WTC11 (cell line): Measurements from ENCODE around the gene XPO6. TPM values are rescaled to one million over a fixed set of nuclear protein-coding genes. Genes with fewer than 3 reads are reported as not detected.

ENCODE experiments used
- ATAC-seq: fragments of 200-7000 bp; cut with Tn5 transposase; 2 replicates; pipeline ENCODE4 v1.10.0; 2021; ENCODE audit warnings: mild to moderate bottlenecking, moderate library complexity
- CTCF ChIA-PET: fragments of 300-600 bp; sonication (Branson Sonifier 250); formaldehyde crosslinking; loops from one replicate; lab custom pipeline; 2021; ENCODE audit warnings: antibody characterized with exemption; lab: Charles Lee
- POLR2A ChIA-PET: fragments of 350-600 bp; sonication (Branson Sonifier 250); formaldehyde crosslinking; loops from one replicate; lab custom pipeline; 2021; ENCODE audit warnings: antibody characterized with exemption; lab: Charles Lee
- DNase-seq: peaks from one replicate; pipeline ENCODE4 v3.0.0; 2021; ENCODE audit warnings: low spot score
- H3K27ac Mint-ChIP-seq: 2 replicates; pipeline ENCODE4 v1.8.0; 2021; ENCODE audit warnings: mixed read lengths
- H3K27me3 Mint-ChIP-seq: 2 replicates; pipeline ENCODE4 v1.8.0; 2021; ENCODE audit warnings: low read depth, mild to moderate bottlenecking, moderate library complexity, mixed read lengths
- H3K36me3 Mint-ChIP-seq: 2 replicates; pipeline ENCODE4 v1.8.0; 2021; ENCODE audit warnings: mixed read lengths
- H3K4me1 Mint-ChIP-seq: 2 replicates; pipeline ENCODE4 v1.8.0; 2022; ENCODE audit warnings: mixed read lengths
- H3K4me3 Mint-ChIP-seq: 2 replicates; pipeline ENCODE4 v1.8.0; 2021; ENCODE audit warnings: mild to moderate bottlenecking, moderate library complexity, mixed read lengths
- H3K9me3 Mint-ChIP-seq: 2 replicates; pipeline ENCODE4 v1.8.0; 2021; ENCODE audit warnings: mixed read lengths
- AR ChIP-seq: fragments of 250-450 bp; sonication (Bioruptor Pico); IDR thresholded peaks from 2 replicates; pipeline ENCODE4 v1.9.0; 2021; ENCODE audit warnings: mild to moderate bottlenecking
- ETV6 ChIP-seq: sonication (generic); formaldehyde crosslinking; IDR thresholded peaks from 2 replicates; pipeline ENCODE4 v1.8.1; 2022; ENCODE audit warnings: mild to moderate bottlenecking, missing genetic modification reagents
- HMGA2 ChIP-seq: fragments of 250-450 bp; sonication (Bioruptor Pico); IDR thresholded peaks from 2 replicates; pipeline ENCODE4 v1.4.0; 2021; ENCODE audit warnings: mild to moderate bottlenecking, moderate library complexity
- IRF2 ChIP-seq: sonication (generic); formaldehyde crosslinking; IDR thresholded peaks from 2 replicates; pipeline ENCODE4 v1.8.0; 2022; ENCODE audit warnings: low read depth, missing genetic modification reagents, borderline replicate concordance
- KAT7 ChIP-seq: sonication (generic); formaldehyde crosslinking; IDR thresholded peaks from 2 replicates; pipeline ENCODE4 v1.8.1; 2023; ENCODE audit warnings: missing genetic modification reagents, mild to moderate bottlenecking, borderline replicate concordance
- MXD4 ChIP-seq: fragments of 250-450 bp; sonication (Bioruptor Pico); IDR thresholded peaks from 2 replicates; pipeline ENCODE4 v1.8.0; 2021; ENCODE audit warnings: mild to moderate bottlenecking, moderate library complexity, borderline replicate concordance
- NR3C1 ChIP-seq: sonication (generic); formaldehyde crosslinking; conservative IDR thresholded peaks from 2 replicates; pipeline ENCODE4 v1.8.1; 2023; ENCODE audit warnings: low read depth, mild to moderate bottlenecking, missing genetic modification reagents
- OVOL2 ChIP-seq: fragments of 250-450 bp; sonication (Bioruptor Pico); IDR thresholded peaks from 2 replicates; pipeline ENCODE4 v1.9.0; 2021; ENCODE audit warnings: mild to moderate bottlenecking, borderline replicate concordance
- PREB ChIP-seq: sonication (generic); formaldehyde crosslinking; IDR thresholded peaks from 2 replicates; pipeline ENCODE4 v1.8.1; 2022; ENCODE audit warnings: mild to moderate bottlenecking, missing genetic modification reagents, moderate library complexity, borderline replicate concordance
- PRRX2 ChIP-seq: fragments of 250-450 bp; sonication (Bioruptor Pico); IDR thresholded peaks from 2 replicates; pipeline ENCODE4 v1.8.0; 2021; ENCODE audit warnings: mild to moderate bottlenecking
- TCF7 ChIP-seq: sonication (generic); formaldehyde crosslinking; IDR thresholded peaks from 2 replicates; pipeline ENCODE4 v1.8.0; 2022; ENCODE audit warnings: mild to moderate bottlenecking, low read depth, missing genetic modification reagents, moderate library complexity
- ZNF219 ChIP-seq: sonication (generic); formaldehyde crosslinking; IDR thresholded peaks from 2 replicates; pipeline ENCODE4 v1.8.0; 2023; ENCODE audit warnings: missing genetic modification reagents, mild to moderate bottlenecking, borderline replicate concordance
- ZNF416 ChIP-seq: fragments of 250-450 bp; sonication (Bioruptor Pico); IDR thresholded peaks from 2 replicates; pipeline ENCODE4 v1.9.0; 2021; ENCODE audit warnings: mild to moderate bottlenecking, inconsistent platforms
- ZNF423 ChIP-seq: fragments of 250-450 bp; sonication (Bioruptor Pico); IDR thresholded peaks from 2 replicates; pipeline ENCODE4 v2.1.2; 2022; ENCODE audit warnings: mild to moderate bottlenecking, moderate library complexity
- ZNF671 ChIP-seq: fragments of 250-450 bp; sonication (Bioruptor Pico); IDR thresholded peaks from 2 replicates; pipeline ENCODE4 v1.8.0; 2021; ENCODE audit warnings: mild to moderate bottlenecking
- total RNA-seq: library from RNA; stranded (reverse); gene quantifications from 3 replicates; pipeline ENCODE4 v1.2.3, GENCODE V29; 2021
- TF ChIP-seq, protein P1 (sequence below): sonication (generic); formaldehyde crosslinking; IDR thresholded peaks from 2 replicates; pipeline ENCODE4 v1.8.1; 2023; ENCODE audit warnings: mild to moderate bottlenecking, missing genetic modification reagents
- TF ChIP-seq, protein P2 (sequence below): sonication (generic); formaldehyde crosslinking; conservative IDR thresholded peaks from 2 replicates; pipeline ENCODE4 v1.8.1; 2023; ENCODE audit warnings: mild to moderate bottlenecking, low read depth, missing genetic modification reagents, moderate library complexity
- TF ChIP-seq, protein P3 (sequence below): fragments of 250-450 bp; sonication (Bioruptor Pico); IDR thresholded peaks from 2 replicates; pipeline ENCODE4 v1.8.0; 2021; ENCODE audit warnings: mild to moderate bottlenecking
- TF ChIP-seq, protein P4 (sequence below): sonication (generic); formaldehyde crosslinking; IDR thresholded peaks from 2 replicates; pipeline ENCODE4 v1.8.0; 2023; ENCODE audit warnings: missing genetic modification reagents, mild to moderate bottlenecking, borderline replicate concordance

The XPO6 gene
- total RNA-seq, 1 experiment from 2014 or later: 160 TPM

DNA sequence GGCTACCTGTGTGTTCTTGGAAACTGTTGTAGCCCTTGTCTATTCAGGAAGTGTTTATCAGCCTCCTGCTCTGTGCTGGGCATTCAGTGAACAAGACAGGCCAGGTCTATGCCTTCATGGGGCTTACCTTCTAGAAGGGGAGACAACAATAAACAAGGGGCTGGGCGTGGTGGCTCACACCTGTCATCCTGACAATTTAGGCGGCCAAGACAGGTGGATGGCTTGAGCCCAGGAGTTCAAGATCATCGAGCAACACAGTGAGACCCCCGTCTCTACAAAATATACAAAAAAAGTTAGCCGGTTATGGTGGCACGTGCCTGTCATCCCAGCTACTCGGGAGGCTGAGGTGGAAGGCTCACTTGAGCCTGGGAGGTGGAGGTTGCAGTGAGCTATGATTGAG is 142.8 kb downstream of the XPO6 start:
- H3K9me3 Mint-ChIP-seq: no peaks in the 10 kb centered on the region
- H3K4me3 Mint-ChIP-seq: no peak overlapping the region
- ATAC-seq (no peak), DNase-seq (no peak)
- H3K36me3 Mint-ChIP-seq: no peaks in the 10 kb centered on the region
- H3K27me3 Mint-ChIP-seq: peaks cover 25% of the 10 kb centered on the region
- POLR2A ChIA-PET: no interaction called here
- CTCF ChIA-PET: interaction anchor here (1.0 to 1.3 kb wide), 4 partner anchors 10 to 176 kb away, joined by 3 to 7 read pairs (median 4); no protein-coding TSS in a partner anchor
- TF ChIP-seq ZNF416 (CRISPR knock-in tag): no peak
- TF ChIP-seq AR: no peak
- TF ChIP-seq ETV6 (CRISPR knock-in tag): no peak
- TF ChIP-seq ZNF671 (CRISPR knock-in tag): no peak
- TF ChIP-seq PRRX2: no peak
- no peak for TF ChIP-seq OVOL2 (CRISPR knock-in tag)
- TF ChIP-seq, protein P1, sequence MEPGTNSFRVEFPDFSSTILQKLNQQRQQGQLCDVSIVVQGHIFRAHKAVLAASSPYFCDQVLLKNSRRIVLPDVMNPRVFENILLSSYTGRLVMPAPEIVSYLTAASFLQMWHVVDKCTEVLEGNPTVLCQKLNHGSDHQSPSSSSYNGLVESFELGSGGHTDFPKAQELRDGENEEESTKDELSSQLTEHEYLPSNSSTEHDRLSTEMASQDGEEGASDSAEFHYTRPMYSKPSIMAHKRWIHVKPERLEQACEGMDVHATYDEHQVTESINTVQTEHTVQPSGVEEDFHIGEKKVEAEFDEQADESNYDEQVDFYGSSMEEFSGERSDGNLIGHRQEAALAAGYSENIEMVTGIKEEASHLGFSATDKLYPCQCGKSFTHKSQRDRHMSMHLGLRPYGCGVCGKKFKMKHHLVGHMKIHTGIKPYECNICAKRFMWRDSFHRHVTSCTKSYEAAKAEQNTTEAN (CRISPR knock-in tag): no peak
- no peak for TF ChIP-seq MXD4 (CRISPR knock-in tag)
- no peak for TF ChIP-seq TCF7 (CRISPR knock-in tag)
- TF ChIP-seq, protein P2, sequence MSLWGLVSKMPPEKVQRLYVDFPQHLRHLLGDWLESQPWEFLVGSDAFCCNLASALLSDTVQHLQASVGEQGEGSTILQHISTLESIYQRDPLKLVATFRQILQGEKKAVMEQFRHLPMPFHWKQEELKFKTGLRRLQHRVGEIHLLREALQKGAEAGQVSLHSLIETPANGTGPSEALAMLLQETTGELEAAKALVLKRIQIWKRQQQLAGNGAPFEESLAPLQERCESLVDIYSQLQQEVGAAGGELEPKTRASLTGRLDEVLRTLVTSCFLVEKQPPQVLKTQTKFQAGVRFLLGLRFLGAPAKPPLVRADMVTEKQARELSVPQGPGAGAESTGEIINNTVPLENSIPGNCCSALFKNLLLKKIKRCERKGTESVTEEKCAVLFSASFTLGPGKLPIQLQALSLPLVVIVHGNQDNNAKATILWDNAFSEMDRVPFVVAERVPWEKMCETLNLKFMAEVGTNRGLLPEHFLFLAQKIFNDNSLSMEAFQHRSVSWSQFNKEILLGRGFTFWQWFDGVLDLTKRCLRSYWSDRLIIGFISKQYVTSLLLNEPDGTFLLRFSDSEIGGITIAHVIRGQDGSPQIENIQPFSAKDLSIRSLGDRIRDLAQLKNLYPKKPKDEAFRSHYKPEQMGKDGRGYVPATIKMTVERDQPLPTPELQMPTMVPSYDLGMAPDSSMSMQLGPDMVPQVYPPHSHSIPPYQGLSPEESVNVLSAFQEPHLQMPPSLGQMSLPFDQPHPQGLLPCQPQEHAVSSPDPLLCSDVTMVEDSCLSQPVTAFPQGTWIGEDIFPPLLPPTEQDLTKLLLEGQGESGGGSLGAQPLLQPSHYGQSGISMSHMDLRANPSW (CRISPR knock-in tag): no peak
- no peak for TF ChIP-seq HMGA2 (CRISPR knock-in tag)
- no peak for TF ChIP-seq ZNF423 (CRISPR knock-in tag)
- TF ChIP-seq NR3C1 (CRISPR knock-in tag): no peak
- no peak for TF ChIP-seq ZNF219 (CRISPR knock-in tag)
- H3K27ac Mint-ChIP-seq: no peak overlapping the region
- peaks cover 11% of the 10 kb centered on the region; the same call in 1 of the 2 replicates for H3K4me1 Mint-ChIP-seq

DNA sequence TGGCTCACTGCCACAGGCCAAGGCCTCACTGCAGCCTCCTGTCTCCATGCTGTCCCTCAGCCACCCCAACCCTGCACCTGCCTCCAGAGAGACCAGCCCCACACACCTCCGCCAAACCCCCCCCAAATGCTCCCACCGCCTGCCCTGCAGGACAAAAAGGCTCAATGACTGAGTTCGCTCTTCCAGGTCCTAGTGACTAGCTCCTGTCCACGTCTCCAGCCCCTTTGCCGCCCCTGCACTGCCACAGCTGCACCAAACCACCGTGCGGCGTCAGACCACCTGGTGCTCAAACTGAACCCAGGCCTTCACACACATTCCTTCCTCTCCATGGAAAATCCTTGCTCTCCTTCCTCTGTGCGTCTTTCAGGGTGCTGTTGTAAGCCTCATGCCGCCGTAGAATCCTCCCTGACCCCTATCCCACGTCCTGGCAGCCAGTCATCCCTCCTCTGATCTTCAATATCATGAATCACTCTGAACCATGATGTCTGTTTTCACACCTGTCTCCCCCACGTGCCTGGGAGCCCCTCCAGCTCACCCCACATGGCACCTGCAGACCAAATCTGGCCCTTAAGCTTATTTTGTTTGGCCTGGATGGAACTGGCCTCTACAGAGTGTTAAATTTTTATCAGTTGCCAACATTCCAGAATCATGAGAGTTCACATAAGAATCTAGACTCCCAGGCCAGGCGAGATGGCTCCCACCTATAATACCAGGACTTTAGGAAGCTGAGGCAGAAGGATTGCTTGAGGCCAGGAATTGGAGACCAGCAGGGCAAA is 144.0 kb downstream of the XPO6 start:
- DNase-seq (no peak), ATAC-seq (no peak)
- H3K9me3 Mint-ChIP-seq: no peaks in the 10 kb centered on the region
- H3K27ac Mint-ChIP-seq: no peak overlapping the region
- no peak overlapping the region for H3K4me3 Mint-ChIP-seq
- CTCF ChIA-PET: interaction anchor here (1.0 to 1.3 kb wide), 3 partner anchors 23 to 370 kb away, joined by 3 to 5 read pairs (median 3); no protein-coding TSS in a partner anchor
- POLR2A ChIA-PET: no interaction called here
- peaks cover 11% of the 10 kb centered on the region; the same call in 1 of the 2 replicates for H3K4me1 Mint-ChIP-seq
- H3K36me3 Mint-ChIP-seq: no peaks in the 10 kb centered on the region
- peaks cover 29% of the 10 kb centered on the region for H3K27me3 Mint-ChIP-seq
- TF ChIP-seq IRF2 (CRISPR knock-in tag): no peak
- TF ChIP-seq PREB: no peak
- TF ChIP-seq, protein P3, sequence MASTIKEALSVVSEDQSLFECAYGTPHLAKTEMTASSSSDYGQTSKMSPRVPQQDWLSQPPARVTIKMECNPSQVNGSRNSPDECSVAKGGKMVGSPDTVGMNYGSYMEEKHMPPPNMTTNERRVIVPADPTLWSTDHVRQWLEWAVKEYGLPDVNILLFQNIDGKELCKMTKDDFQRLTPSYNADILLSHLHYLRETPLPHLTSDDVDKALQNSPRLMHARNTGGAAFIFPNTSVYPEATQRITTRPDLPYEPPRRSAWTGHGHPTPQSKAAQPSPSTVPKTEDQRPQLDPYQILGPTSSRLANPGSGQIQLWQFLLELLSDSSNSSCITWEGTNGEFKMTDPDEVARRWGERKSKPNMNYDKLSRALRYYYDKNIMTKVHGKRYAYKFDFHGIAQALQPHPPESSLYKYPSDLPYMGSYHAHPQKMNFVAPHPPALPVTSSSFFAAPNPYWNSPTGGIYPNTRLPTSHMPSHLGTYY (CRISPR knock-in tag): no peak
- TF ChIP-seq KAT7: no peak
- TF ChIP-seq, protein P4, sequence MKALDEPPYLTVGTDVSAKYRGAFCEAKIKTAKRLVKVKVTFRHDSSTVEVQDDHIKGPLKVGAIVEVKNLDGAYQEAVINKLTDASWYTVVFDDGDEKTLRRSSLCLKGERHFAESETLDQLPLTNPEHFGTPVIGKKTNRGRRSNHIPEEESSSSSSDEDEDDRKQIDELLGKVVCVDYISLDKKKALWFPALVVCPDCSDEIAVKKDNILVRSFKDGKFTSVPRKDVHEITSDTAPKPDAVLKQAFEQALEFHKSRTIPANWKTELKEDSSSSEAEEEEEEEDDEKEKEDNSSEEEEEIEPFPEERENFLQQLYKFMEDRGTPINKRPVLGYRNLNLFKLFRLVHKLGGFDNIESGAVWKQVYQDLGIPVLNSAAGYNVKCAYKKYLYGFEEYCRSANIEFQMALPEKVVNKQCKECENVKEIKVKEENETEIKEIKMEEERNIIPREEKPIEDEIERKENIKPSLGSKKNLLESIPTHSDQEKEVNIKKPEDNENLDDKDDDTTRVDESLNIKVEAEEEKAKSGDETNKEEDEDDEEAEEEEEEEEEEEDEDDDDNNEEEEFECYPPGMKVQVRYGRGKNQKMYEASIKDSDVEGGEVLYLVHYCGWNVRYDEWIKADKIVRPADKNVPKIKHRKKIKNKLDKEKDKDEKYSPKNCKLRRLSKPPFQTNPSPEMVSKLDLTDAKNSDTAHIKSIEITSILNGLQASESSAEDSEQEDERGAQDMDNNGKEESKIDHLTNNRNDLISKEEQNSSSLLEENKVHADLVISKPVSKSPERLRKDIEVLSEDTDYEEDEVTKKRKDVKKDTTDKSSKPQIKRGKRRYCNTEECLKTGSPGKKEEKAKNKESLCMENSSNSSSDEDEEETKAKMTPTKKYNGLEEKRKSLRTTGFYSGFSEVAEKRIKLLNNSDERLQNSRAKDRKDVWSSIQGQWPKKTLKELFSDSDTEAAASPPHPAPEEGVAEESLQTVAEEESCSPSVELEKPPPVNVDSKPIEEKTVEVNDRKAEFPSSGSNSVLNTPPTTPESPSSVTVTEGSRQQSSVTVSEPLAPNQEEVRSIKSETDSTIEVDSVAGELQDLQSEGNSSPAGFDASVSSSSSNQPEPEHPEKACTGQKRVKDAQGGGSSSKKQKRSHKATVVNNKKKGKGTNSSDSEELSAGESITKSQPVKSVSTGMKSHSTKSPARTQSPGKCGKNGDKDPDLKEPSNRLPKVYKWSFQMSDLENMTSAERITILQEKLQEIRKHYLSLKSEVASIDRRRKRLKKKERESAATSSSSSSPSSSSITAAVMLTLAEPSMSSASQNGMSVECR (CRISPR knock-in tag): no peak
